Measurements from ENCODE around the gene DDX24.

DDX24 gene

DNA sequence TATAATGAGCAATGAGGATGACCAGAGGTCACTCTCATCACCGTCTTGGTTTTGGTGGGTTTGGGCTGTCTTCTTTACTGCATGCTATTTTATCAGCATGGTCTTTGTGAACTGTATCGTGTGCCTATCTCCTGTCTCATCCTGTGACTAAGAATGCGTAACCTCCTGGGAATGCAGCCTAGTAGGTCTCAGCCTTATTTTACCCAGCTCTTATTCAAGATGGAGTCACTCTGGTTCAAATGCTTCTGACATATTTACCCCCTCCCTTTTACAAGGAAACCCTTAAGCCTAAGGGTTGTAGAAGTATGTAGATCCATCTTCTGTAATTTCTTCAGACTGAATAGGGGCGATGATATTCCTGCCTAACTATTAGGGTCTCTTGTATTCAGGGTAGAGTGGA is 8.5 kb upstream of the DDX24 start:
- no peak for DNase-seq (ENCODE audit: low read depth)
- TF ChIP-seq MYC (IDR thresholded peaks at IDR 0.05; ENCODE audit: low read depth, low read length): no peak
- no peak for TF ChIP-seq POLR2A (IDR thresholded peaks at IDR 0.05; ENCODE audit: extremely low read depth, insufficient read length)
- TF ChIP-seq, protein P1, sequence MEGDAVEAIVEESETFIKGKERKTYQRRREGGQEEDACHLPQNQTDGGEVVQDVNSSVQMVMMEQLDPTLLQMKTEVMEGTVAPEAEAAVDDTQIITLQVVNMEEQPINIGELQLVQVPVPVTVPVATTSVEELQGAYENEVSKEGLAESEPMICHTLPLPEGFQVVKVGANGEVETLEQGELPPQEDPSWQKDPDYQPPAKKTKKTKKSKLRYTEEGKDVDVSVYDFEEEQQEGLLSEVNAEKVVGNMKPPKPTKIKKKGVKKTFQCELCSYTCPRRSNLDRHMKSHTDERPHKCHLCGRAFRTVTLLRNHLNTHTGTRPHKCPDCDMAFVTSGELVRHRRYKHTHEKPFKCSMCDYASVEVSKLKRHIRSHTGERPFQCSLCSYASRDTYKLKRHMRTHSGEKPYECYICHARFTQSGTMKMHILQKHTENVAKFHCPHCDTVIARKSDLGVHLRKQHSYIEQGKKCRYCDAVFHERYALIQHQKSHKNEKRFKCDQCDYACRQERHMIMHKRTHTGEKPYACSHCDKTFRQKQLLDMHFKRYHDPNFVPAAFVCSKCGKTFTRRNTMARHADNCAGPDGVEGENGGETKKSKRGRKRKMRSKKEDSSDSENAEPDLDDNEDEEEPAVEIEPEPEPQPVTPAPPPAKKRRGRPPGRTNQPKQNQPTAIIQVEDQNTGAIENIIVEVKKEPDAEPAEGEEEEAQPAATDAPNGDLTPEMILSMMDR (IDR thresholded peaks at IDR 0.05; ENCODE audit: low read depth, low read length): no peak
- TF ChIP-seq, protein P2, sequence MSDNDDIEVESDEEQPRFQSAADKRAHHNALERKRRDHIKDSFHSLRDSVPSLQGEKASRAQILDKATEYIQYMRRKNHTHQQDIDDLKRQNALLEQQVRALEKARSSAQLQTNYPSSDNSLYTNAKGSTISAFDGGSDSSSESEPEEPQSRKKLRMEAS (IDR thresholded peaks at IDR 0.05; ENCODE audit: low read depth, low read length): no peak
- H3K4me3 ChIP-seq (ENCODE audit: low read depth, low read length): no peak overlapping the region

DNA sequence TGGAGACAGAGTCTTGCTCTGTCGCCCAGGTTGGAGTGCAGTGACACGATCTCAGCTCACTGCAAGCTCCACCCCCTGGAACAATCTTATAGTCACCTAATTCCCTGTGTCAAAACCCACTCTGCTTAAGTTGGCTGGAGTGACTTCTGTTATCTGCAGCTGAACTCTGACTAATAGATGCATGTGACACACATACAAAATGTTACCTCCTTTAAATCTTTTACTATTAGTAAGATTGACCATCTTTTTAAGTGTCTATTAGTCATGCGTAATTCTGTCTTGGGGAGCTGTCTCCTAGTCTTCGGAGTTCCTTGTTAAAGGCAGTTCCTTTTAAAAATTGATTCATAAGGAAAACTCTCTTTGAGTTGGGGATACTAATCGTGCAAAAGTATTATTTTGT is 7.5 kb upstream of the DDX24 start:
- TF ChIP-seq POLR2A (IDR thresholded peaks at IDR 0.05; ENCODE audit: extremely low read depth, insufficient read length) (no peak), MYC (IDR thresholded peaks at IDR 0.05; ENCODE audit: low read depth, low read length) (no peak)
- TF ChIP-seq, protein P1 (IDR thresholded peaks at IDR 0.05; ENCODE audit: low read depth, low read length): no peak
- TF ChIP-seq, protein P2 (IDR thresholded peaks at IDR 0.05; ENCODE audit: low read depth, low read length): no peak
- H3K4me3 ChIP-seq (ENCODE audit: low read depth, low read length): no peak overlapping the region

DNA sequence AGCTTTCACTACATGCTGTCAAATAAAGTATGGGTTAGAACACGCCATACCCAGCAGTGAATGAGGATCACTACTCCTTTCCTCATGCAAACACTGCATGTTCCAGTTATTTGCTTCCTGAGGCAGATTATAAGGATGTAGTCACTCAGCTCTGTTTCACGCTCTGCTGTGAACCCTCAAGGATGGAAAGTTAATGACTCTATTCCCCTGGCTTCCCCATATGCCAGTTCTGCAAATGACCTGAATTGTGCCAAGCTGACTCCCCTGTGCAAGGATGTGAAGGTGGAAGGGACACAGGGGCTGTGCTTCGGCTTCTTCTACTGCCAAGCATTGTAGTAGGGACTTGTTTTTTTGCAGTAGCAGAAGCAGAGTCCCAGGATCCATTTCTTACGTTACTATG is 6.9 kb upstream of the DDX24 start:
- TF ChIP-seq, protein P2 (IDR thresholded peaks at IDR 0.05; ENCODE audit: low read depth, low read length): no peak
- no peak for TF ChIP-seq MYC (IDR thresholded peaks at IDR 0.05; ENCODE audit: low read depth, low read length)
- TF ChIP-seq POLR2A (IDR thresholded peaks at IDR 0.05; ENCODE audit: extremely low read depth, insufficient read length): no peak
- TF ChIP-seq, protein P1 (IDR thresholded peaks at IDR 0.05; ENCODE audit: low read depth, low read length): no peak

More for the DNA sequence above, 7.5 kb upstream of the DDX24 start:
- DNase-seq (ENCODE audit: low read depth): no peak

DNA sequence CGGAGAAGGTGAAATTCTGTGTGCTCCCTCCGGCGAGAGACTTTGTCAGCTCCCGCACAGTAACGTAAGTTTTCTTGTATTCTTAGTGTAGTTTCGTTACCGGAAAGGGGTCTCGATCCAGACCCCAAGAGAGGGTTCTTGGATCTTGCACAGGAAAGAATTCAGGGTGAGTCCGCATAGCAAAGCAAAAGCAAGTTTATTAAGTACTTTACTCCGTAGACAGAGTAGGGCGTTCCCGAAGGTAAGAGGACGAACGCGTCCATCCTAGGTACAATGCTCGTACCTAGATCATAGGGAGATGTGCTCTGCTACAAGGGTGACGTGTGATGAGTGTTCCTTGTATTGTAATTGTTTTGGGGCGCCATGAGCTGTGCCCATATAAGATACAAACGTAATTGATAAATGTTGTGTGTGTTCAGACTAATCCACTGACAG is 401 bp upstream of the DDX24 start:
- peak overlapping the region; percentile 72 for H3K4me3 ChIP-seq (ENCODE audit: low read depth, low read length)
- TF ChIP-seq, protein P1 (IDR thresholded peaks at IDR 0.05; ENCODE audit: low read depth, low read length): no peak
- TF ChIP-seq POLR2A (IDR thresholded peaks at IDR 0.05; ENCODE audit: extremely low read depth, insufficient read length) (no peak), MYC (IDR thresholded peaks at IDR 0.05; ENCODE audit: low read depth, low read length) (no peak)
- TF ChIP-seq, protein P2 (IDR thresholded peaks at IDR 0.05; ENCODE audit: low read depth, low read length): no peak
- DNase-seq (ENCODE audit: low read depth): no peak

More for the DNA sequence above, 6.9 kb upstream of the DDX24 start:
- no peak overlapping the region for H3K4me3 ChIP-seq (ENCODE audit: low read depth, low read length)
- DNase-seq (ENCODE audit: low read depth): no peak

DNA sequence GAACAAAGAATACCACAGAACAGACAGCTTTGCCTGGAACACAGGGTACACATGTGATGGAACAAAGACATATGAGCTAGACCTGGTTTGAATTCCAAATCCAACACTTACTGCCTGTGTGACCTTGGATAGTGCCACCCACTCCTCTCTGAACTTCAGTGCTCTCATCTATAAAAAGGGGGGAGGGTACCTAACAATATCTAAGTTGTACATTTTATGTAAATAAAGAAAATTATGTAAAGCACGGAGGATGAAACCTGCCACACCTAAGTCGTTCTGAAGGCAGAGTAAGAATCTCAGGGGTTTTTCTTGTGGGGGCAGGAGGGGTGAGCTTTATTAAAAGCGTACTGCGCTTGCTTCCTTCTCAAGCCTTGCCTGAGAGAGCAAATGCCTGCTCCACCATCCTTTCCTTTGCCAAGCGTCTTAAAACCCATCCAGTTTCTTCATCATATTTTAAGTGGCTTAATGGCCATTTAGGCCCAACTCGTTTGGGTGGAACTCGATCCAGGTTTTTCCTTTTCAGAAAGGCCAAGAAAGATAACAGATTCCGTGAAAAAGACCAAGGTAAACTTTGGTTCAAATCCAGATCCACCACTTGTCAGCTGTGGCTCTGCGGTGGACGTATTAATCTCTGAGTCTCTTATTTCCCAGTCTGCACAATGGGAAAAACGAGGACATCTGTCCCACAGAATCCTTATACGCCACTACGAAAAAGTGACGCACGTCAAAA is 946 bp downstream of the DDX24 start:
- H3K4me3 ChIP-seq (ENCODE audit: low read depth, low read length): peak overlapping the region; percentile 72
- DNase-seq (ENCODE audit: low read depth): peak; percentile 8
- TF ChIP-seq POLR2A (IDR thresholded peaks at IDR 0.05; ENCODE audit: extremely low read depth, insufficient read length) (no peak), MYC (IDR thresholded peaks at IDR 0.05; ENCODE audit: low read depth, low read length) (no peak)
- TF ChIP-seq, protein P2 (IDR thresholded peaks at IDR 0.05; ENCODE audit: low read depth, low read length): no peak
- TF ChIP-seq, protein P1 (IDR thresholded peaks at IDR 0.05; ENCODE audit: low read depth, low read length): no peak
